Tibial artery (tissue), 4 donors: ENCODE measurements around the gene GPR108.

Source experiments
- DNase-seq, 2 donors: peaks; one replicate each; pipeline ENCODE4 v3.0.0-alpha.2; 2019
- H3K27ac ChIP-seq, 2 donors: fragments of 200-600 bp; sonication (generic) in 1 of 2; 1 replicate in 1 of 2; 2 replicates in 1 of 2; pipeline ENCODE4 v1.5.1; 2018 to 2019; ENCODE audit warnings: mild to moderate bottlenecking in 1 of 2
- H3K27me3 ChIP-seq, 2 donors: fragments of 200-600 bp; sonication (generic) in 1 of 2; one replicate each; pipeline versions ENCODE4 v1.5.1 to v1.6.0; 2016 to 2019
- H3K36me3 ChIP-seq, 3 donors: fragments of 200-600 bp; sonication (generic) in 2 of 3; one replicate each; pipeline ENCODE4 v1.5.1; 2016 to 2019; ENCODE audit warnings: mild to moderate bottlenecking in 2 of 3
- H3K4me1 ChIP-seq, 4 donors: fragments of 200-600 bp; sonication (generic) in 2 of 4; 1 replicate in 3 of 4; 2 replicates in 1 of 4; pipeline ENCODE4 v1.5.1; 2016 to 2019
- H3K4me3 ChIP-seq, 2 donors: fragments of 200-600 bp; sonication (generic) in 1 of 2; 1 replicate in 1 of 2; 2 replicates in 1 of 2; pipeline ENCODE4 v1.5.1; 2018 to 2019; ENCODE audit warnings: mild to moderate bottlenecking in 2 of 2
- H3K9me3 ChIP-seq, 3 donors: fragments of 200-600 bp; sonication (generic) in 1 of 3; one replicate each; pipeline ENCODE4 v1.5.1; 2016 to 2019
- CTCF ChIP-seq, 2 experiments: fragments of 200-600 bp in 1 of 2; fragments of 450-650 bp in 1 of 2; IDR thresholded peaks; one replicate each; pipeline ENCODE4 v1.5.1; 2017 to 2019; ENCODE audit warnings: antibody characterized with exemption in 2 of 2, mild to moderate bottlenecking in 1 of 2, moderate library complexity in 1 of 2
- intact Hi-C: fragments of 100-400 bp; cut with DNase I; formaldehyde crosslinking; loops from one replicate; pipeline ENCODE4 v1.15.0; 2023; ENCODE audit warnings: low total_unique reads

Gene GPR108

GRCh38 chr19:6737873-6738786 lies 750 bp upstream of the GPR108 start:
- intact Hi-C loops, result loop anchor here (10.0 kb wide), 2 partner anchors 127 to 363 kb away; partner anchors contain the start of genes ALKBH7 and PSPN
- peak; percentile 92 to 99 for DNase-seq

GRCh38 chr19:6736917-6737283 lies 480 bp downstream of the GPR108 start:
- no peak for TF ChIP-seq CTCF (IDR thresholded peaks at IDR 0.05)
- Histone ChIP-seq H3K27me3 (no peaks in the 10 kb centered on the region), H3K36me3 (peaks cover 11 to 27% (median 19%) of the 10 kb centered on the region in 3 donors), H3K27ac (peak overlapping the region; percentile 90 to 97), H3K4me3 (peak overlapping the region; percentile 78 to 95), H3K9me3 (no peaks in the 10 kb centered on the region), H3K4me1 (peaks cover 0 to 40% (median 31%) of the 10 kb centered on the region in 4 donors)
- DNase-seq, result no peak
- intact Hi-C loops, result loop anchor here (10.0 kb wide), 2 partner anchors 128 to 362 kb away; partner anchors contain the start of genes ALKBH7 and PSPN

More at GRCh38 chr19:6737873-6738786, 750 bp upstream of the GPR108 start:
- Histone ChIP-seq H3K4me3 (peak overlapping the region; percentile 80 to 96), H3K27me3 (no peaks in the 10 kb centered on the region), H3K9me3 (no peaks in the 10 kb centered on the region), H3K36me3 (peaks cover 4 to 27% (median 11%) of the 10 kb centered on the region in 3 donors), H3K4me1 (peaks cover 0 to 52% (median 42%) of the 10 kb centered on the region in 4 donors), H3K27ac (peak overlapping the region; percentile 93)
- TF ChIP-seq CTCF (IDR thresholded peaks at IDR 0.05), result peak; percentile 66

- intact Hi-C loops, result loop anchor here (10.0 kb wide), 2 partner anchors 128 to 362 kb away; partner anchors contain the start of genes ALKBH7 and PSPN
- peaks cover 14 to 32% (median 25%) of the 10 kb centered on the region in 3 donors for H3K36me3 ChIP-seq
- peak overlapping the region; percentile 90 to 97 for H3K27ac ChIP-seq
- H3K4me3 ChIP-seq, result peak overlapping the region; percentile 78 to 95
- peak; percentile 50 to 59 for TF ChIP-seq CTCF (IDR thresholded peaks at IDR 0.05)
- peak; percentile 82 to 89 for DNase-seq
- no peaks in the 10 kb centered on the region for H3K27me3 ChIP-seq
- H3K4me1 ChIP-seq, result peaks cover 0 to 35% (median 25%) of the 10 kb centered on the region in 4 donors
- H3K9me3 ChIP-seq, result no peaks in the 10 kb centered on the region
Measured at GRCh38 chr19:6736169-6736916, 1.0 kb downstream of the GPR108 start.

- DNase-seq, result no peak
- peaks cover 14 to 41% (median 32%) of the 10 kb centered on the region in 3 donors for H3K36me3 ChIP-seq
- TF ChIP-seq CTCF (IDR thresholded peaks at IDR 0.05), result no peak
- H3K27ac ChIP-seq, result peak overlapping the region in 1 of 2 donors; percentile 90
- no peaks in the 10 kb centered on the region for H3K27me3 ChIP-seq
- no peaks in the 10 kb centered on the region for H3K9me3 ChIP-seq
- intact Hi-C loops, result loop anchor here (10.0 kb wide), 2 partner anchors 129 to 361 kb away; partner anchors contain the start of genes ALKBH7 and PSPN
- no peak overlapping the region for H3K4me3 ChIP-seq
- peaks cover 0 to 30% (median 23%) of the 10 kb centered on the region in 4 donors for H3K4me1 ChIP-seq
Measured at GRCh38 chr19:6735181-6735911, 2.0 kb downstream of the GPR108 start.
